NCI-H2227 (cell line): Measurements from ENCODE around the gene COX7B.
A peak's percentile ranks its signal among the peaks of the same experiment; 100 is the strongest.
"Not testable (repeated sequence)": the region's sequence is repeated elsewhere in the genome, so short reads cannot be mapped to it uniquely, and the experiment has no call there.

Experiments used
- DNase-seq: peaks from one replicate; lab custom pipeline; 2025; ENCODE audit not compliant: unreplicated experiment; lab: John Stamatoyannopoulos, UW

Gene COX7B

GRCh38 chrX:77899081-77899828 lies at the start of gene COX7B:
TSS of gene COX7B (plus strand) at chrX:77899468. CDS start at chrX:77899554, 86 bp downstream.
- DNase-seq, result peak; percentile 99

GRCh38 chrX:77875372-77875771 lies 23.9 kb upstream of the COX7B start:
- DNase-seq, result no peak

- not testable (repeated sequence) for DNase-seq
Measured at GRCh38 chrX:77881418-77881817, 17.9 kb upstream of the COX7B start.

- no peak for DNase-seq
Measured at GRCh38 chrX:77892887-77893286, 6.4 kb upstream of the COX7B start.

GRCh38 chrX:77893713-77894112 lies 5.6 kb upstream of the COX7B start:
- DNase-seq, result no peak

GRCh38 chrX:77894921-77895886 lies 4.1 kb upstream of the COX7B start, which contains the start of gene MAGT1:
TSS of gene MAGT1 (minus strand) at chrX:77895435. CDS start at chrX:77895410, 25 bp downstream.
- peak; percentile 99 for DNase-seq

GRCh38 chrX:77900688-77901087 lies 1.4 kb downstream of the COX7B start:
- DNase-seq, result no peak

- DNase-seq, result no peak
Measured at GRCh38 chrX:77901506-77901905, 2.2 kb downstream of the COX7B start.

GRCh38 chrX:77910108-77910840 lies 11.0 kb downstream of the COX7B start, which contains the start of gene ATP7A:
TSS of gene ATP7A (plus strand) at chrX:77910693. CDS start at chrX:77971642, 60,949 bp downstream.
- DNase-seq, result peak; percentile 94

GRCh38 chrX:77917294-77917933 lies 18.1 kb downstream of the COX7B start:
- DNase-seq, result no peak

- no peak for DNase-seq
Measured at GRCh38 chrX:77918568-77918967, 19.3 kb downstream of the COX7B start.

- not testable (repeated sequence) for DNase-seq
Measured at GRCh38 chrX:77919370-77919769, 20.1 kb downstream of the COX7B start.

GRCh38 chrX:77922787-77923186 lies 23.5 kb downstream of the COX7B start:
- DNase-seq, result no peak

GRCh38 chrX:77924320-77924859 lies 25.1 kb downstream of the COX7B start:
- no peak for DNase-seq

GRCh38 chrX:77925764-77926163 lies 26.5 kb downstream of the COX7B start:
- DNase-seq, result no peak

GRCh38 chrX:77930581-77930980 lies 31.3 kb downstream of the COX7B start:
- DNase-seq, result no peak

GRCh38 chrX:77935886-77936285 lies 36.6 kb downstream of the COX7B start:
- no peak for DNase-seq

GRCh38 chrX:77936299-77936698 lies 37.0 kb downstream of the COX7B start:
- DNase-seq, result no peak

- no peak for DNase-seq
Measured at GRCh38 chrX:77937291-77937690, 38.0 kb downstream of the COX7B start.

GRCh38 chrX:77938083-77938680 lies 38.9 kb downstream of the COX7B start:
- DNase-seq, result no peak
